Uterus (tissue), 4 donors: ENCODE measurements around the gene ANKLE1. TPM values are rescaled to one million over a fixed set of nuclear protein-coding genes. Genes with fewer than 3 reads are reported as not detected.
A peak's percentile ranks its signal among the peaks of the same experiment; 100 is the strongest.

Experiments
- DNase-seq, 2 donors: peaks; one replicate each; pipeline ENCODE4 v3.0.0-alpha.2; 2019 to 2020
- H3K27ac ChIP-seq, 2 donors: fragments of 200-600 bp; sonication (generic); 1 replicate in 1 of 2; 2 replicates in 1 of 2; pipeline ENCODE4 v1.5.1; 2016 to 2018
- H3K27me3 ChIP-seq, 2 donors: fragments of 200-600 bp; sonication (generic); one replicate each; pipeline ENCODE4 v1.5.1; 2018 to 2019; ENCODE audit warnings: control low read depth in 1 of 2
- H3K36me3 ChIP-seq, 2 donors: fragments of 200-600 bp; sonication (generic); one replicate each; pipeline ENCODE4 v1.5.1; 2019; ENCODE audit warnings: control low read depth in 1 of 2
- H3K4me1 ChIP-seq, 2 donors: fragments of 200-600 bp; sonication (generic); one replicate each; pipeline ENCODE4 v1.5.1; 2018 to 2019; ENCODE audit warnings: control low read depth in 1 of 2
- H3K4me3 ChIP-seq, 2 donors: fragments of 200-600 bp; sonication (generic); 1 replicate in 1 of 2; 2 replicates in 1 of 2; pipeline ENCODE4 v1.5.1; 2018 to 2019; ENCODE audit warnings: mild to moderate bottlenecking in 1 of 2
- H3K9me3 ChIP-seq, 2 donors: fragments of 200-600 bp; sonication (generic); one replicate each; pipeline ENCODE4 v1.5.1; 2019; ENCODE audit warnings: control low read depth in 1 of 2
- POLR2A ChIP-seq, 2 donors: fragments of 450-650 bp; IDR thresholded peaks; one replicate each; pipeline ENCODE4 v1.6.1; 2016; ENCODE audit warnings: antibody characterized with exemption in 2 of 2, mild to moderate bottlenecking in 1 of 2, moderate library complexity in 1 of 2
- intact Hi-C: fragments of 100-400 bp; cut with DNase I; formaldehyde crosslinking; loops from one replicate; pipeline ENCODE4 v1.15.1; 2023; ENCODE audit warnings: low total_unique reads
- total RNA-seq, 4 donors: library from RNA; depleted of rRNA in 3 of 4; stranded (reverse); fragments of >200 nt in 3 of 4; gene quantifications; one replicate each; pipeline versions ENCODE4 v1.1.0 to v1.2.4, GENCODE V29; 2014 to 2023
- TF ChIP-seq, protein P1 (sequence below), 4 experiments: fragments of 200-600 bp in 2 of 4; fragments of 450-650 bp in 2 of 4; sonication (generic) in 2 of 4; IDR thresholded peaks; one replicate each; pipeline ENCODE4 v1.5.1; 2016 to 2019; ENCODE audit warnings: antibody characterized with exemption in 4 of 4, mild to moderate bottlenecking in 2 of 4, moderate library complexity in 1 of 4
- donor health status: DM: yes; HTN: yes; CAD: no.

ANKLE1 gene
- total RNA-seq, 4 donors from 2014 or later, result 1.6 to 2.4 TPM; not detected in 2

GRCh38 chr19:17314007-17314593 is 32.4 kb downstream of the ANKLE1 start:
- Histone ChIP-seq H3K4me1 (peaks cover 0 to 8% of the 10 kb centered on the region in 2 donors), H3K9me3 (no peaks in the 10 kb centered on the region), H3K27me3 (no peaks in the 10 kb centered on the region), H3K36me3 (no peaks in the 10 kb centered on the region), H3K27ac (no peak overlapping the region), H3K4me3 (no peak overlapping the region)
- intact Hi-C loops, result no loop called here
- DNase-seq, result peak in 1 of 2 donors; percentile 22
- TF ChIP-seq POLR2A (IDR thresholded peaks at IDR 0.05), result no peak
- TF ChIP-seq, protein P1, sequence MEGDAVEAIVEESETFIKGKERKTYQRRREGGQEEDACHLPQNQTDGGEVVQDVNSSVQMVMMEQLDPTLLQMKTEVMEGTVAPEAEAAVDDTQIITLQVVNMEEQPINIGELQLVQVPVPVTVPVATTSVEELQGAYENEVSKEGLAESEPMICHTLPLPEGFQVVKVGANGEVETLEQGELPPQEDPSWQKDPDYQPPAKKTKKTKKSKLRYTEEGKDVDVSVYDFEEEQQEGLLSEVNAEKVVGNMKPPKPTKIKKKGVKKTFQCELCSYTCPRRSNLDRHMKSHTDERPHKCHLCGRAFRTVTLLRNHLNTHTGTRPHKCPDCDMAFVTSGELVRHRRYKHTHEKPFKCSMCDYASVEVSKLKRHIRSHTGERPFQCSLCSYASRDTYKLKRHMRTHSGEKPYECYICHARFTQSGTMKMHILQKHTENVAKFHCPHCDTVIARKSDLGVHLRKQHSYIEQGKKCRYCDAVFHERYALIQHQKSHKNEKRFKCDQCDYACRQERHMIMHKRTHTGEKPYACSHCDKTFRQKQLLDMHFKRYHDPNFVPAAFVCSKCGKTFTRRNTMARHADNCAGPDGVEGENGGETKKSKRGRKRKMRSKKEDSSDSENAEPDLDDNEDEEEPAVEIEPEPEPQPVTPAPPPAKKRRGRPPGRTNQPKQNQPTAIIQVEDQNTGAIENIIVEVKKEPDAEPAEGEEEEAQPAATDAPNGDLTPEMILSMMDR (IDR thresholded peaks at IDR 0.05), result no peak

- Histone ChIP-seq H3K36me3 (no peaks in the 10 kb centered on the region), H3K27ac (no peak overlapping the region)
These were observed 37.3 kb downstream of the ANKLE1 start for GRCh38 chr19:17318966-17319365.

GRCh38 chr19:17319473-17320238 is 38.0 kb downstream of the ANKLE1 start:
- no peak overlapping the region for H3K27ac ChIP-seq
- TF ChIP-seq POLR2A (IDR thresholded peaks at IDR 0.05), result no peak
- TF ChIP-seq, protein P1 (IDR thresholded peaks at IDR 0.05), result no peak
- no peak for DNase-seq
- no peaks in the 10 kb centered on the region for H3K36me3 ChIP-seq
- no peaks in the 10 kb centered on the region for H3K9me3 ChIP-seq
- H3K4me3 ChIP-seq, result no peak overlapping the region
- intact Hi-C loops, result no loop called here
- peaks cover 0 to 8% of the 10 kb centered on the region in 2 donors for H3K4me1 ChIP-seq
- no peaks in the 10 kb centered on the region for H3K27me3 ChIP-seq

More at GRCh38 chr19:17318966-17319365, 37.3 kb downstream of the ANKLE1 start:
- TF ChIP-seq, protein P1 (IDR thresholded peaks at IDR 0.05), result no peak
- TF ChIP-seq POLR2A (IDR thresholded peaks at IDR 0.05), result no peak
- no peaks in the 10 kb centered on the region for H3K9me3 ChIP-seq
- no peaks in the 10 kb centered on the region for H3K27me3 ChIP-seq
- intact Hi-C loops, result no loop called here
- no peak for DNase-seq
- no peak overlapping the region for H3K4me3 ChIP-seq
- H3K4me1 ChIP-seq, result peaks cover 0 to 8% of the 10 kb centered on the region in 2 donors

DNA sequence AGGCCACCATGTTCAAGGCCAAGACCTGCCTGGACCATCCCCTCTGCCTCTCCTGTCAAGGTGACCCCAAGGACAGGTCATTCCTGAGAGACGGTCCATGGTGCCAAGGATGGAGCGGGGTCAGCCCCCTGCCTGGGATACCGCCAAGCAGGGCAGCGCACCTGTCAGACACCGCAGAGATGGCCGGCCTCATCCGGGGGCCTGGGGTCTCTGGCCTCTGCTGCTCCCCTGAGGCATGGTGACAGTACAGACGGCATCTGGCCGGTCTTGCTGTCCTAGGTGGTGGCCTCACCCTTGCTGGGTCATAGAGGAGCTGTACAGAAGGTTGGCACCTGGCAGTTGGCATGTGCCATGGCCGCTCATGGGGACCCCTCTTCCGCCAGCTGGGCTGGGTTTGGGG is 38.7 kb downstream of the ANKLE1 start:
- no peak for DNase-seq
- H3K4me1 ChIP-seq, result peaks cover 0 to 8% of the 10 kb centered on the region in 2 donors
- H3K27me3 ChIP-seq, result no peaks in the 10 kb centered on the region
- no peaks in the 10 kb centered on the region for H3K9me3 ChIP-seq
- no peaks in the 10 kb centered on the region for H3K36me3 ChIP-seq
- H3K4me3 ChIP-seq, result no peak overlapping the region
- TF ChIP-seq POLR2A (IDR thresholded peaks at IDR 0.05), result no peak
- TF ChIP-seq, protein P1 (IDR thresholded peaks at IDR 0.05), result no peak
- intact Hi-C loops, result no loop called here
- H3K27ac ChIP-seq, result no peak overlapping the region
